Activated T-cell treated with anti-CD3 and anti-CD28 coated beads for 24 hours (primary cell): ENCODE results near the gene METTL25.

Experiments used
- DNase-seq: peaks from one replicate; pipeline ENCODE4 v3.0.0-alpha.2; 2020; ENCODE audit warnings: low read depth

METTL25 gene

DNA sequence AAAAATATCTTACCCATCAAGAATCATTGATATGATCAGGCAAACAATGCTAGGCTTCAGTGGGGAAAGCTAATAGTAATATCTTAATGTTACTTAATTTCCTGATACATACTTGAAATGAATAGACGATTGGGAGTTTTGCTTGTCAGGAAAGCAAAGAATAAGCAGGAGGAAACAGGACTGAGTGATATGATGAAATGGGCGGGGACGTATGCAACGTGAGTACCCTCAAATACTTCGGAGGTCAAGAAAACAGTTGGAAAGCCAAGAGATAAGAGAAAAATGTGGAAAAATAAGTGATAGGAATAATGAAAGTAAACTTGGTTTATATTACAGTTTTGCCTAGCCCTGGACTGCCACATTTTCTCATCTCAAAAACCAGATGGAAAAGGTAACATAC, 49.2 kb downstream of the METTL25 start:
- DNase-seq, result no peak

- DNase-seq, result no peak
Observed at GRCh38 chr12:82408844-82409243, 50.5 kb downstream of the METTL25 start.

- DNase-seq, result no peak
Observed at GRCh38 chr12:82411546-82412230, 53.4 kb downstream of the METTL25 start.

DNA sequence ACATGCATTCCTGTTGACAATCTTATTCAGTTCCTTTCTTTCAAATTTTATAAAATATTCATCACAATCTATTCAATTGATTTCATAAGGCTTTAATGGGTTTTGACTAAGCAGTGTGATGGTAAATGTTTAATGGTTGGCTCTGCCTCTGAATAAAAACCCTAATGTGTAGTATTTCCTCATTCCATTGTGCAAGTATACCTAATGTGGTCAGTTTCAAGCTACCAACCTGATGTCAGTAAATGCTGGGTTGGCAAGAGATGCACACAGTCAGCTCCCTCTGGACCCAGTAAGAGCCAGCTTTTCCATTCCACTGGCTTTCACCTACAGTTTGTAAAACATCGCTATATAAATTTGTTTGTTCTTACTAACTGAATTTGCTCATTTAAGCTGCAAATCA, 53.9 kb downstream of the METTL25 start:
- DNase-seq, result no peak

DNA sequence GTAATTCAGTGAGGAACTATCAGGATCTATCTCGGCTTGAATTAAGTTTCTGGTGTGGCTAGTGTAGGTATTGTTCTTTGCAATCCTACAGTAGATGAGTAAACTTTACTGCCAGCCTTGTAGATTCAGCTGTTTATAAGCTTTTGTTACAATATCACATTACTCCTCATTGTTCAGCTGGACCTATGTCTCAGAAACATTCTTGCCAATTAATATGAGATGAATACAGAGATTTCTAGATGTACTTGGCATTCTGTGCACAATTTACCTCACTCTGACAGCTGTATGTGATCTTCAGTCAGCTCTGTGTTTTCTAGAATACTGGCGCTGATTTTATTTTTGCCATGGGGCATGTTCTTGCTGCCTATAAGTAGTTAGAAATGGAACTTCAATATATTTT, 55.7 kb downstream of the METTL25 start:
- DNase-seq, result no peak

- no peak for DNase-seq
Observed at GRCh38 chr12:82414926-82415325, 56.6 kb downstream of the METTL25 start.

DNA sequence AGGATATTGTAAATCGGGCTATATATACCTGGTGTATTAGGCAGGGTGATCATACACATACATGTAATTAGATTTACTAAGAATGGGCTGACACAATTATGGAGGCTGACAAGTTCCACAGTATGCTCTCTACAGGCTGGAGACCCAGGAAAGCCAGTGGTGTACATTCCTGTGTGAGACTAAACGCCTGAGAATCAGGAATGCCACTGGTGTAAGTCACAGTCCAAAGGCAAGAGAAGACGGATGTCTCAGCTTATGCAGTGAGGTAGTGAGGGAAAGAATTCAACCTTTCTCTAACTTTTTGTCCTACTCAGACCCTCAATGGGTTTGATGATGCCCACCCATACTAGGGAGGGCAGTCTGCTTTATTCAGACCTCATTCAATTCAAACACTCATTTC, 57.1 kb downstream of the METTL25 start:
- no peak for DNase-seq

- no peak for DNase-seq
Observed at GRCh38 chr12:82425241-82425640, 66.9 kb downstream of the METTL25 start.

- DNase-seq, result no peak
Observed at GRCh38 chr12:82426081-82426480, 67.8 kb downstream of the METTL25 start.

DNA sequence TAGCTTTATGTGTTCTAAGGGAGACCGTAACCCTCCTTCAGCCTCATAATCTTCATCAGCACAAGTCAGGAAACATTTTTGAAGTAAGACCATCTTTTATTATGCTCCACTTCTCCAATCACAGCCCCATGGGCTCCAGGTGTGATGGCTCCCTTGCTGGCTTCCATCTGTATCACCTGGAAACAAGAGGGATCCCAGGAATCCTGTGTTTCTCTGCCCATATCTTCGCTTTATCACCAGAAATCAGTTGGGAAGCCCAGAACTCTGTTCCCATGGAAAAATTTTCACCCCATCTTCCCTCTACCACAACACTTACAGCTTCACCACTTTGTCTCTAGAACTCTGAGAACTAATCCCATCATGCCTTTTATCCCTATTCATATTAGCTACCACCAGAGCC, 68.3 kb downstream of the METTL25 start:
- DNase-seq, result no peak

- no peak for DNase-seq
Observed at GRCh38 chr12:82430541-82431145, 72.3 kb downstream of the METTL25 start.

GRCh38 chr12:82434392-82434911, 76.1 kb downstream of the METTL25 start:
- no peak for DNase-seq

DNA sequence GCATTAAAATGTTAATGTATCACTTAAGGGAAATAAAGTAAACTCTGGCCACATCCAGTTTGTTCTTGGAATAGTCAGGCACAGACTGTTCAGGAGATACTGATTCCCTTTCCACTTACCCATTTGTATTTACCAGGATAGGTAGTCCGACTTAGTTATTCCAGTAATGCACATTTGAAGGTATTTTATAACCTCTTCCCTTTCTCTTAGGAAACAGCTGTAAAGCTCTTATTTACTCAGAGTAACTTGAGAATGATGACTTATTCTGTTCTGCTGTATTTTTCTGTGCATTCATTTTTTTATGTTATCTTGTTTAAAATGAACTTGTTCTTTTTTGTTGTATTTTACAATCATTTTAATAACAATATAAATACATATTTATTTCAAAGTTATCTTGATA, 78.0 kb downstream of the METTL25 start:
- no peak for DNase-seq

- no peak for DNase-seq
Observed at GRCh38 chr12:82437744-82438143, 79.4 kb downstream of the METTL25 start.

DNA sequence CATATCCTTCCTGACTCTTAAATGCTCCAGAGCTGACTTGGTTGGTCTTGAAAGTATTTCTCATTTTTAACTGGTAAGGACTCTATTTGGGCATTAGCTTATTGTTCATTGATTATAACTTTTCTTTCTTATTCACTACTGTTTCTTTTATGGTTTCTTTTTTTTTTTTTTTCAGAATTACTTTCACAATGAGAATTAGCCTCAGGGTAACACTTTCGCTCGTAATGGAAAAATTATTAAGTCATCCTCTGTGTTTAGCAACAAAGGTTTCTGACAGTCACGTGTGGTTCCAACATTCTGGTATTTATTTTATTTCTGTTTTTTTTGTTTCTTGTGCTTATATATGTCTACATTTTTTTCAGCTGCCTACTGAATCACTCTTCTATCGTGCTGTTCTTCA, 80.0 kb downstream of the METTL25 start:
- no peak for DNase-seq

- no peak for DNase-seq
Observed at GRCh38 chr12:82440885-82441284, 82.6 kb downstream of the METTL25 start.

- no peak for DNase-seq
Observed at GRCh38 chr12:82448911-82449578, 90.7 kb downstream of the METTL25 start.

DNA sequence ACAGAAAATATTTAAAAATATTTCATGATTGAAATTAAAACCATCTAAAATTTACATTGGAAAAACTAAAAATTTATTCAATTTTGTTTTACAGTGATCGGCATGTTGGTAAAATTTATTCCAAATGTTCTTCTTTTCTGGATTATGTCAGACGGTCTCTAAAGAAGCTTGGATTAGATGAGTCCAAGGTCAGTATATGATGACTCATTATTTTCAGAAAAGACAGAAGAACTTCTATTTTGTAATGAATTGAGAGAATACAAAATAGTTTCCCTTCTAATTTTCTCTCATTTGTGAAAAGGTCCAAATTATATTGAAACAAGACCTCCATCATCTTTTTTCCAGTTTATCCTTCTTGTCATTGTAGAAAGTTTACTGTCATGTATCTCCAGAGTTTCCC, 98.3 kb downstream of the METTL25 start:
- no peak for DNase-seq

DNA sequence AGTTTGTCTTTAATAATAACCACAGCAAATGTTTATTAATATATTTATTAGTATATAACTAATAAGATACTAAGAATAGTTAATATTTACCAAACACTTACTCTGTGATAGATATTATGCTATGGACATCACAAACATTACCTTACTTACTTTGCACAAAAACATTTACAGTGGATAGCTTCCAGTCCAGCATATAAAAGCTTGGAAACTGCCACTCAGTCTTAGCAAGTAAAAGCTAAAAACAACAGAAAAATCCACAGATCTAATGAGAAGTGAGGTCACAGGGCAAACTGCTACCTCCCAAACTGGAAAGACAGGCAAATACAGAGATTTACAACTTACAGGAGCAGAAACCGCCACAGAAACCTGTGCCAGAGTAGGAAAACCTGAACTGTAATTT, 99.8 kb downstream of the METTL25 start:
- DNase-seq, result no peak

- DNase-seq, result no peak
Observed at GRCh38 chr12:82461393-82461792, 103.1 kb downstream of the METTL25 start.

- DNase-seq, result no peak
Observed at GRCh38 chr12:82461836-82462235, 103.5 kb downstream of the METTL25 start.

DNA sequence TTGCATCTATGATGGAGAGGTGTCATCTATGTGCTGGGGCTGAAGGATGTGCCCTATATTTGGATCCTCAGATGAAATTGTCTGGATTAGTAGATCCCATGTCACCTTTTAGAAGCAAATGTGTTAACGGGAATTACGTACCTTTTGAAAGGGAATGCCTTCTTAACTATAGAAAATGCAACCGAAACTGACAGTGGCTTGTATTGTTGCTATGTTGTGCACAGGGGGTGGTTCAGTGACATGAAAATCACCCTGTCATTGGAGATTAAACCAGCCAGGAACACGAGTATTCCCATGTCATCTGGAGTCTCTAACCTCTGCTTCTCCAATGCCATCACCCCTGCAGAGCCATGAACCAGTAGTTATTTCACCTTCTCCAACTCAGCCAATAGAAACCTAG, 110.2 kb downstream of the METTL25 start:
- DNase-seq, result no peak

DNA sequence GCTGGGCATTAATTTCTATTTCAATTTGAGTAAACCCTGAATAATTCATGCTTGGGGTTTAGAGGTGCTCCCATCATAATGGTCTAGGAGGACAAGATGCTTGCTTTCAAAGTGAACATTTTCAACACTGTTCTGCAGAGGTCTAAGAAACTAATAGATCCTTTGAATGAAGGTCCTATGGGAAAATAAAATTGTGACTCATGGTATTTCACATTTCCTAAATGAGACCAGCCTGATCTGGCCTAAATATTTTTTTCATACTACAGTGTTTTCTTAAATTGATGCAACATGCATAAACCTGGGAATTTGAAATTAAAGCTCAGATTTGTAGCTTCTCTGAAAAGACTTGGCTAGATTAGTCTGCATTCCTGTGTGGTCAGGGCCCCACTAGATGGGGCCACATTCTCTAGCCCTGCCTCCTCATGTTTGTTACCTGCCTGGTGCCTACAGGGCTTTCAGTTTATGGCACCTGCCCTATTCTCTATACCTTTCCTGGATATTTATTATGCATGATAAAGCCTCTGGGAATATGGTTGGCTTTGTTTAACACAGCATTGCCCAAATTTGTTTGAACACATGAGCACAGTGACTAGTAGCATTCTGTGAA, 112.7 kb downstream of the METTL25 start:
- no peak for DNase-seq
